Endodermal cell (in vitro differentiated cells): ENCODE data around the gene SYNJ2. TPM values are rescaled to one million over a fixed set of nuclear protein-coding genes. Genes with fewer than 3 reads are reported as not detected.

ENCODE experiments used
- DNase-seq: peaks from one replicate; pipeline ENCODE4 v3.0.0-alpha.2; 2017
- H3K27ac ChIP-seq: 2 replicates; pipeline ENCODE4 v1.5.1; 2013; ENCODE audit warnings: mild to moderate bottlenecking, low read depth, low read length, moderate library complexity
- H3K27me3 ChIP-seq: 2 replicates; pipeline ENCODE4 v1.6.1; 2013; ENCODE audit warnings: mild to moderate bottlenecking, low read length, moderate library complexity; ENCODE audit not compliant: insufficient read depth, control insufficient read depth, poor library complexity, severe bottlenecking
- H3K36me3 ChIP-seq: 2 replicates; pipeline ENCODE4 v1.7.0; 2013; ENCODE audit warnings: mild to moderate bottlenecking, low read length, moderate library complexity; ENCODE audit not compliant: control insufficient read depth, insufficient read depth
- H3K4me1 ChIP-seq: one replicate; pipeline ENCODE4 v1.7.0; 2013; ENCODE audit warnings: low read length; ENCODE audit not compliant: control insufficient read depth, insufficient read depth
- H3K4me3 ChIP-seq: 2 replicates; pipeline ENCODE4 v1.5.1; 2013; ENCODE audit warnings: mild to moderate bottlenecking, low read length, moderate library complexity
- H3K9ac ChIP-seq: 2 replicates; pipeline ENCODE4 v1.6.1; 2013; ENCODE audit warnings: mild to moderate bottlenecking, low read length, moderate library complexity; ENCODE audit not compliant: poor library complexity, severe bottlenecking; ENCODE audit errors: extremely low read depth
- H3K9me3 ChIP-seq: 2 replicates; pipeline ENCODE4 v1.6.1; 2013; ENCODE audit warnings: mild to moderate bottlenecking, low read length, moderate library complexity; ENCODE audit not compliant: control insufficient read depth
- H3K27ac Mint-ChIP-seq: 2 replicates; pipeline ENCODE4 v1.8.0; 2020; ENCODE audit warnings: mixed read lengths
- H3K27me3 Mint-ChIP-seq: 2 replicates; pipeline ENCODE4 v1.8.0; 2021; ENCODE audit warnings: mild to moderate bottlenecking, mixed read lengths; ENCODE audit not compliant: insufficient read depth
- H3K36me3 Mint-ChIP-seq: 2 replicates; pipeline ENCODE4 v1.8.0; 2020; ENCODE audit warnings: low read depth, mixed read lengths
- H3K4me1 Mint-ChIP-seq: 2 replicates; pipeline ENCODE4 v1.8.0; 2020; ENCODE audit warnings: mixed read lengths
- H3K4me3 Mint-ChIP-seq: 2 replicates; pipeline ENCODE4 v1.8.0; 2020; ENCODE audit warnings: mild to moderate bottlenecking, moderate library complexity, mixed read lengths
- H3K9me3 Mint-ChIP-seq: 2 replicates; pipeline ENCODE4 v1.8.0; 2020; ENCODE audit warnings: mild to moderate bottlenecking, mixed read lengths
- CTCF ChIP-seq: fragments of 200-600 bp; sonication (generic); conservative IDR thresholded peaks from 2 replicates; pipeline ENCODE4 v1.5.0; 2021; ENCODE audit warnings: antibody characterized with exemption, mild to moderate bottlenecking
- WGBS, 2 experiments: methylation state at CpG; one replicate each; pipeline versions ENCODE4 v1.1.5 to v1.1.7; 2013; ENCODE audit warnings: missing lambda C conversion rate in 2 of 2, mixed read lengths in 1 of 2; ENCODE audit not compliant: insufficient coverage in 1 of 2, insufficient read length in 1 of 2; 5-methylcytosine and 5-hydroxymethylcytosine counted together
- total RNA-seq, 2 donors: library from RNA; stranded (reverse); fragmentation: NEBNext Ultra II Directional in 1 of 2; extraction: Animal tissue kit (Norgen Biotek cat#: 25700) in 1 of 2; gene quantifications; 2 replicates in 1 of 2; 3 replicates in 1 of 2; pipeline ENCODE4 v1.2.1, GENCODE V29; 2021

SYNJ2 gene
- total RNA-seq, 2 donors from 2014 or later, result 21.2 to 32.8 TPM

- Histone ChIP-seq H3K27ac (no peak overlapping the region), H3K27me3 (no peaks in the 10 kb centered on the region), H3K9me3 (no peaks in the 10 kb centered on the region), H3K4me1 (no peaks in the 10 kb centered on the region), H3K4me3 (no peak overlapping the region), H3K36me3 (no peaks in the 10 kb centered on the region), H3K9ac (no peak overlapping the region)
- Mint-ChIP-seq H3K4me1 (peaks cover 9% of the 10 kb centered on the region), H3K4me3 (no peak overlapping the region), H3K27ac (no peak overlapping the region), H3K27me3 (peaks cover 34% of the 10 kb centered on the region), H3K36me3 (no peaks in the 10 kb centered on the region), H3K9me3 (no peaks in the 10 kb centered on the region)
- no peak for DNase-seq
- 93% methylated on average over 3 of the region's 3 CpGs; no CpG with 5 or more reads in 1 of the 2 experiments for WGBS, 2 experiments
- no peak for TF ChIP-seq CTCF
These were observed 6.7 kb upstream of the SYNJ2 start for GRCh38 chr6:157974967-157975366.

DNA sequence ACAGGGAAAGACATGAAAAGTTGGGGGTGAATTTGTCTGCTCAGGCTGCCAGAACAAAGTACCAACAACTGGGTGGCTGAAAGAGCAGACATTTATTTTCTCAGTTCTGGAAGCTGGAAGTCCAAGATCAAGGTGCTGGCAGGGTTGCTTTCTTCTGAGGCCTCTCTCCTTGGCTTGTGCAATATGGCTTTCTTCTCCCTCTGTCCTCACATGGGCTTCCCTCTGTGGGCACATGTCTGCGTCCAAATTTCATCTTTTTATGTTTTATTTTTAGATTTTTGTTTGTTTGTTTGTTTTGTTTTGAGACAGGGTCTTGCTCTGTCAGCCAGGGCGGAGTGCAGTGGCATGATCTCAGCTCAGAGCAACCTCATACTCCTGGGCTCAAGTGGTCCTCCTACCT is 6.2 kb upstream of the SYNJ2 start:
- Histone ChIP-seq H3K9me3 (no peaks in the 10 kb centered on the region), H3K27ac (no peak overlapping the region), H3K4me3 (no peak overlapping the region), H3K27me3 (no peaks in the 10 kb centered on the region), H3K4me1 (no peaks in the 10 kb centered on the region), H3K9ac (no peak overlapping the region), H3K36me3 (no peaks in the 10 kb centered on the region)
- 86 to 95% methylated on average over 1 of the region's 2 CpGs for WGBS, 2 experiments
- Mint-ChIP-seq H3K4me3 (no peak overlapping the region), H3K4me1 (peaks cover 9% of the 10 kb centered on the region), H3K27ac (no peak overlapping the region), H3K27me3 (peaks cover 39% of the 10 kb centered on the region), H3K36me3 (no peaks in the 10 kb centered on the region), H3K9me3 (no peaks in the 10 kb centered on the region)
- DNase-seq, result no peak
- TF ChIP-seq CTCF, result no peak

DNA sequence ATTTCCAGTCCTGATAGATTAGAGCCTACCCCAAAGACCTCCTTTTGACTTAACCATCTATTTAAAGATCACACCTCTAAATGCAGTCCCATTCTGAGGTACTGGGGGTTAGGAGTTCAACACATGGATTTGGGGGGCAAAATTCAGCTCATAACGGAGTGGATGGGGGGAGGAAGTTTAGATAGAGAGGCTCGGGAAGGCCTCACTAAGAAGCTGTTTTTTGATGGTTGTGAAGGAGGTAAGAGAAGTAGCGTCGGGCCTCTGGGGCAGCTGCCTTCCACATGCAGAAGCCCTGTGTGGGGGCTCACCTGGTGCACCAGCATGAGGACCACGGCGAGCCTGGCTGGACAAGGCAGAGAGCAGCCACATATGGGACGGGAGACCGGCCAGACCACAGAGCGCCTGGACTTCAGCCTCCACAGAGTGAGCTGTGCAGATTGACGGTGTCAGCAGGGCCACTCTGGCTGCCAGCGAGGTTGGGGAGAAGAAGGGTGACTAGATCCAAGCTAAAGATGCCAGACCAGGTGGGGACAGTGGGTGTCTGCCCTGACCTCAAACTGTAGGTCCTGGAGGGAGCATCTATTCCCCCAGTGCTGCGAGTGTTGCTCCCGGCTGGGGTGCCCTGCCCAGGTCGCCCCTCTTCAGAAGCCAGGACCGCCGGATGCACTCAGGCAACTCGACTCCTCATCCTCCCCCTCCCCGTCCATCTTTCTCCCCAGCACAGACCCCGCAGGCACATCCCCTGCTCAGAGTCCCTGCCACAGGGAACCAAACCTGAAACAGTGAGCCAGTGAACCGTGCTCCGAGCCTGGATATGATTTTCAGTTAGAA is 5.1 kb upstream of the SYNJ2 start:
- TF ChIP-seq CTCF, result no peak
- peak; percentile 43 for DNase-seq
- H3K9me3 Mint-ChIP-seq, result no peaks in the 10 kb centered on the region
- no peaks in the 10 kb centered on the region for H3K36me3 ChIP-seq
- H3K36me3 Mint-ChIP-seq, result no peaks in the 10 kb centered on the region
- WGBS, 2 experiments, result 89 to 94% methylated on average over 13 to 21 of the region's 21 CpGs
- no peak overlapping the region for H3K4me3 ChIP-seq
- H3K4me1 ChIP-seq, result no peaks in the 10 kb centered on the region
- no peak overlapping the region for H3K4me3 Mint-ChIP-seq
- no peaks in the 10 kb centered on the region for H3K27me3 ChIP-seq
- H3K9ac ChIP-seq, result no peak overlapping the region
- H3K4me1 Mint-ChIP-seq, result peaks cover 9% of the 10 kb centered on the region
- H3K27ac Mint-ChIP-seq, result no peak overlapping the region
- no peaks in the 10 kb centered on the region for H3K9me3 ChIP-seq
- H3K27me3 Mint-ChIP-seq, result peaks cover 47% of the 10 kb centered on the region
- no peak overlapping the region for H3K27ac ChIP-seq
